Neural progenitor cell (in vitro differentiated cells): ENCODE results near the gene PCDHGA9.

Experiments used
- CTCF ChIP-seq: fragments of 200-600 bp; sonication (generic); IDR thresholded peaks from 2 replicates; pipeline ENCODE4 v1.5.1; 2017; ENCODE audit warnings: antibody characterized with exemption, mild to moderate bottlenecking
- EZH2 ChIP-seq: fragments of 200-600 bp; sonication (generic); IDR thresholded peaks from 2 replicates; pipeline ENCODE4 v1.6.1; 2017; ENCODE audit warnings: antibody characterized with exemption, mild to moderate bottlenecking, moderate library complexity
- EZH2phosphoT487 ChIP-seq: fragments of 200-600 bp; sonication (generic); IDR thresholded peaks from 2 replicates; pipeline ENCODE4 v1.6.1; 2017; ENCODE audit warnings: antibody characterized with exemption

GRCh38 chr5:141398608-141399007 is 4.0 kb upstream of the PCDHGA9 start:
- no peak for TF ChIP-seq CTCF
- no peak for TF ChIP-seq EZH2
- no peak for TF ChIP-seq EZH2phosphoT487
